K562 (cell line): ENCODE results near the gene CLCNKB. TPM values are rescaled to one million over a fixed set of nuclear protein-coding genes. Genes with fewer than 3 reads are reported as not detected.

ENCODE experiments used
- ATAC-seq: fragments of 200-7000 bp; cut with Tn5 transposase; 3 replicates; pipeline ENCODE4 v1.9.1; 2020; ENCODE audit warnings: moderate library complexity
- BruUV-seq: library from RNA; stranded (reverse); fragments of 400-500 nt; replicated peaks from 2 replicates; lab custom pipeline; 2021; lab: Mats Ljungman, UMichigan
- CTCF ChIA-PET: fragments of 300-600 bp; formaldehyde crosslinking; extraction: SDS; loops from one replicate; lab custom pipeline; 2021; ENCODE audit warnings: low intra/inter-chr PET ratio; lab: Yijun Ruan, JAX
- POLR2A ChIA-PET: fragments of 300-600, 350-650 bp; sonication (Branson Sonifier 250); formaldehyde crosslinking; extraction: SDS; loops from one replicate; lab custom pipeline; 2021; ENCODE audit warnings: antibody characterized with exemption, inconsistent platforms; lab: Yijun Ruan, JAX
- DNase-seq, 4 experiments: peaks; one replicate each; pipeline versions ENCODE4 v3.0.0 to v3.0.0-alpha.2; 2011 to 2018; ENCODE audit warnings: low spot score in 3 of 4, mixed read lengths in 3 of 4; ENCODE audit errors: extremely low read depth in 1 of 4
- FAIRE-seq: peaks from 2 replicates; lab custom pipeline; 2011; peaks lifted over from hg19 to GRCh38; lab: Jason Lieb, UNC
- H2AFZ ChIP-seq: 2 replicates; pipeline ENCODE4 v1.6.0; 2011; ENCODE audit warnings: low read depth, low read length, control low read depth, inconsistent platforms
- H3K27ac ChIP-seq: fragments of 200-600 bp; 3 replicates; pipeline ENCODE4 v1.8.0; 2011; ENCODE audit warnings: low read depth, mild to moderate bottlenecking, control low read depth, inconsistent platforms, low read length, moderate library complexity, mixed read lengths; ENCODE audit errors: extremely low read depth
- H3K27me3 ChIP-seq, 2 experiments: fragments of 300-600 bp in 1 of 2; 2 replicates in 1 of 2; 3 replicates in 1 of 2; pipeline versions ENCODE4 v1.6.0 to v1.8.0; 2011; ENCODE audit warnings: inconsistent platforms in 2 of 2, low read length in 2 of 2, mild to moderate bottlenecking in 1 of 2, mixed read lengths in 1 of 2, moderate library complexity in 1 of 2; ENCODE audit not compliant: control insufficient read depth in 2 of 2, insufficient read depth in 2 of 2
- H3K36me3 ChIP-seq: fragments of 300-600 bp; 3 replicates; pipeline ENCODE4 v1.8.0; 2011; ENCODE audit warnings: mild to moderate bottlenecking, low read length, inconsistent platforms; ENCODE audit not compliant: control insufficient read depth, insufficient read depth
- H3K4me1 ChIP-seq, 2 experiments: fragments of 200-600 bp in 1 of 2; replicated peaks in 1 of 2; 2 replicates in 1 of 2; 3 replicates in 1 of 2; pipeline versions ENCODE4 v1.5.1 to v1.8.0; 2011; ENCODE audit warnings: inconsistent platforms in 2 of 2, low read length in 2 of 2, mild to moderate bottlenecking in 1 of 2, mixed read lengths in 1 of 2, moderate library complexity in 1 of 2; ENCODE audit not compliant: control insufficient read depth in 2 of 2, insufficient read depth in 2 of 2
- H3K4me2 ChIP-seq: 2 replicates; pipeline ENCODE4 v1.6.1; 2011; ENCODE audit warnings: low read length, control low read depth, inconsistent platforms, mixed read lengths; ENCODE audit not compliant: insufficient read depth
- H3K4me3 ChIP-seq: fragments of 200-600 bp; sonication (generic), shearing (Covaris generic); 2 replicates; pipeline ENCODE4 v1.5.1; 2016; ENCODE audit warnings: control low read depth, inconsistent platforms
- H3K79me2 ChIP-seq: fragments of 200-600 bp; 3 replicates; pipeline ENCODE4 v1.8.0; 2011; ENCODE audit warnings: low read length, inconsistent platforms; ENCODE audit not compliant: control insufficient read depth, insufficient read depth
- H3K9ac ChIP-seq, 2 experiments: 2 replicates each; pipeline versions ENCODE4 v1.6.0 to v1.6.1; 2011; ENCODE audit warnings: low read depth in 2 of 2, low read length in 2 of 2, control low read depth in 1 of 2, inconsistent platforms in 1 of 2, mild to moderate bottlenecking in 1 of 2, mixed read lengths in 1 of 2; ENCODE audit not compliant: insufficient read depth in 1 of 2
- H3K9me1 ChIP-seq: one replicate; pipeline ENCODE4 v1.6.0; 2011; ENCODE audit warnings: inconsistent platforms, mild to moderate bottlenecking, low read length, moderate library complexity; ENCODE audit not compliant: control insufficient read depth, insufficient read depth
- H3K9me3 ChIP-seq: replicated peaks from 2 replicates; pipeline ENCODE4 v1.5.1; 2011; ENCODE audit warnings: low read depth, low read length, inconsistent platforms; ENCODE audit not compliant: control insufficient read depth, insufficient read depth
- H4K20me1 ChIP-seq: replicated peaks from 2 replicates; pipeline ENCODE4 v1.6.1; 2011; ENCODE audit warnings: low read length, inconsistent platforms, mixed read lengths; ENCODE audit not compliant: control insufficient read depth, insufficient read depth
- CEBPB ChIP-seq: fragments of 450-650 bp; IDR thresholded peaks from 2 replicates; pipeline ENCODE4 v1.6.1; 2016; ENCODE audit warnings: missing genetic modification characterization, missing compliant biosample characterization
- KDM4B ChIP-seq, 2 experiments: fragments of 450-650 bp in 1 of 2; sonication (generic) in 1 of 2; IDR thresholded peaks; 2 replicates each; pipeline ENCODE4 v1.6.1; 2016 to 2017; ENCODE audit warnings: borderline replicate concordance in 2 of 2, antibody characterized with exemption in 1 of 2, low read depth in 1 of 2, mild to moderate bottlenecking in 1 of 2
- WGBS: fragments of 100-300 bp; shearing (Covaris generic); methylation state at CpG from one replicate; pipeline ENCODE4 v1.1.6; 2016; ENCODE audit warnings: low coverage, mixed read lengths; ENCODE audit not compliant: insufficient coverage; ENCODE audit errors: missing lambda C conversion rate; 5-methylcytosine and 5-hydroxymethylcytosine counted together
- in situ Hi-C: fragments of 300-500 bp; cut with MboI; formaldehyde crosslinking; loops from 4 replicates; pipeline ENCODE4 v1.15.0; 2018; ENCODE audit warnings: inconsistent platforms, mixed read lengths
- intact Hi-C: fragments of 100-400 bp; cut with micrococcal nuclease; formaldehyde crosslinking; loops from 2 replicates; pipeline ENCODE4 v1.14.2; 2022
- polyA plus RNA-seq, 8 experiments: library from polyadenylated mRNA; depleted of rRNA in 4 of 8; stranded (reverse) in 5 of 8; unstranded in 3 of 8; fragments of >200 nt; fragmentation: Nextera tagmentation in 2 of 8; fragmentation: Illumina TruSeq in 1 of 8; extraction: Ambion mirVana in 2 of 8; extraction: Trizol in 1 of 8; gene quantifications; 2 replicates each; pipeline versions ENCODE4 v1.2.1 to v1.2.3, GENCODE V29; 2011 to 2014; ENCODE audit warnings: inconsistent platforms in 1 of 8, missing spikeins in 1 of 8
- total RNA-seq, 7 experiments: library from RNA; depleted of rRNA in 6 of 7; stranded (reverse); fragments of >200 nt in 6 of 7; fragmentation: Illumina TruSeq in 2 of 7; extraction: Trizol in 2 of 7; gene quantifications; 2 replicates each; pipeline versions ENCODE4 v1.2.1 to v1.2.3, GENCODE V29; 2011 to 2021; ENCODE audit warnings: low replicate concordance in 1 of 7

The CLCNKB gene
- total and polyA plus RNA-seq, 9 of the 15 experiments (the other 6 are each of a cell fraction or from before 2014, with no cell fraction given) = 0.08 to 1.7 (median 0.64) TPM

- H3K79me2 ChIP-seq = no peaks in the 10 kb centered on the region
- no peak for ATAC-seq
- no peaks in the 10 kb centered on the region for H3K4me1 ChIP-seq
- TF ChIP-seq CEBPB (tag) (peak; percentile 41; the same call in 1 of the 2 replicates), KDM4B (IDR thresholded peaks at IDR 0.05; ENCODE audit: borderline replicate concordance in 2 of 2, low read depth in 1 of 2) (no peak)
- TF ChIP-seq, all 486 proteins: peak for 1
- BruUV-seq = no TSS peak
- in situ Hi-C loops (no loop called here), intact Hi-C loops (no loop called here)
- FAIRE-seq (no peak), DNase-seq (no peak)
- Histone ChIP-seq H3K27me3 (peaks cover 1 to 3% of the 10 kb centered on the region in 2 experiments; a peak in 3 of 5 replicates), H3K36me3 (no peaks in the 10 kb centered on the region), H4K20me1 (no peaks in the 10 kb centered on the region), H3K4me2 (no peak overlapping the region), H3K9ac (no peak overlapping the region), H2AFZ (peak overlapping the region; percentile 28; the same call in 1 of the 2 replicates), H3K27ac (no peak overlapping the region), H3K4me3 (no peak overlapping the region), H3K9me1 (no peaks in the 10 kb centered on the region), H3K9me3 (peaks cover 4% of the 10 kb centered on the region)
- ChIA-PET POLR2A (interaction anchor here (0.6 to 1.9 kb wide), 3 partner anchors 8 to 60 kb away, joined by 3 to 5 read pairs (median 4); no protein-coding TSS in a partner anchor), CTCF (no interaction called here)
- 20% methylated on average over 9 of the region's 9 CpGs for WGBS
Observed at GRCh38 chr1:16101623-16102022, 58.0 kb downstream of the CLCNKB start.

Other genes with a start within 250 kb of the CLCNKB start
Only the 7 nearest of the 10 such genes appear.
- gene ZBTB17, start 67.7 kb upstream of the CLCNKB start, total RNA-seq (2014; rRNA removed) = 43.3 and 54.0 TPM in 2 replicates
- gene ZBTB17, start 67.7 kb upstream of the CLCNKB start, total RNA-seq (2014; rRNA removed; fragmentation: Illumina TruSeq; extraction: Trizol) = 10.4 and 11.0 TPM in 2 replicates
- gene ZBTB17, start 67.7 kb upstream of the CLCNKB start, total RNA-seq (2015; rRNA removed; fragmentation: Illumina TruSeq; extraction: Trizol) = 29.6 and 33.2 TPM in 2 replicates
- gene ZBTB17, start 67.7 kb upstream of the CLCNKB start, total RNA-seq (2021) = 46.5 and 53.4 TPM in 2 replicates
- 43.4 and 71.1 TPM in 2 replicates for gene ZBTB17, start 67.7 kb upstream of the CLCNKB start, polyA plus RNA-seq (2011; rRNA removed)
- gene ZBTB17, start 67.7 kb upstream of the CLCNKB start, polyA plus RNA-seq (2014; fragmentation: Illumina TruSeq; extraction: Trizol) = 15.1 and 31.6 TPM in 2 replicates
- 1 to 10 TPM; 1.1 to 1.7 TPM for gene ZBTB17, start 67.7 kb upstream of the CLCNKB start, polyA plus RNA-seq (2014; fragmentation: Nextera tagmentation; extraction: Ambion mirVana)
- gene ZBTB17, start 67.7 kb upstream of the CLCNKB start, polyA plus RNA-seq (2014; rRNA removed) = 50.3 and 54.1 TPM in 2 replicates
- gene SRARP, start 39.5 kb upstream of the CLCNKB start, total RNA-seq (2014; rRNA removed) = not detected in 2 replicates
- gene SRARP, start 39.5 kb upstream of the CLCNKB start, total RNA-seq (2014; rRNA removed; fragmentation: Illumina TruSeq; extraction: Trizol) = not detected in 2 replicates
- gene SRARP, start 39.5 kb upstream of the CLCNKB start, total RNA-seq (2015; rRNA removed; fragmentation: Illumina TruSeq; extraction: Trizol) = not detected in 2 replicates
- gene SRARP, start 39.5 kb upstream of the CLCNKB start, total RNA-seq (2021) = not detected in 2 replicates
- not detected in 2 replicates for gene SRARP, start 39.5 kb upstream of the CLCNKB start, polyA plus RNA-seq (2011; rRNA removed)
- gene SRARP, start 39.5 kb upstream of the CLCNKB start, polyA plus RNA-seq (2014; fragmentation: Illumina TruSeq; extraction: Trizol) = not detected in 2 replicates
- not detected for gene SRARP, start 39.5 kb upstream of the CLCNKB start, polyA plus RNA-seq (2014; fragmentation: Nextera tagmentation; extraction: Ambion mirVana)
- not detected in 2 replicates for gene SRARP, start 39.5 kb upstream of the CLCNKB start, polyA plus RNA-seq (2014; rRNA removed)
- 0.05 TPM in 1 of 2 replicates, not detected in the other for gene HSPB7, start 25.7 kb upstream of the CLCNKB start, total RNA-seq (2014; rRNA removed)
- gene HSPB7, start 25.7 kb upstream of the CLCNKB start, total RNA-seq (2014; rRNA removed; fragmentation: Illumina TruSeq; extraction: Trizol) = not detected in 2 replicates
- not detected in 2 replicates for gene HSPB7, start 25.7 kb upstream of the CLCNKB start, total RNA-seq (2015; rRNA removed; fragmentation: Illumina TruSeq; extraction: Trizol)
- gene HSPB7, start 25.7 kb upstream of the CLCNKB start, total RNA-seq (2021) = 0.09 TPM in 1 of 2 replicates, not detected in the other
- gene HSPB7, start 25.7 kb upstream of the CLCNKB start, polyA plus RNA-seq (2011; rRNA removed) = 0.07 and 0.08 TPM in 2 replicates
- 0.19 TPM in 1 of 2 replicates, not detected in the other for gene HSPB7, start 25.7 kb upstream of the CLCNKB start, polyA plus RNA-seq (2014; fragmentation: Illumina TruSeq; extraction: Trizol)
- gene HSPB7, start 25.7 kb upstream of the CLCNKB start, polyA plus RNA-seq (2014; fragmentation: Nextera tagmentation; extraction: Ambion mirVana) = not detected
- gene HSPB7, start 25.7 kb upstream of the CLCNKB start, polyA plus RNA-seq (2014; rRNA removed) = not detected in 2 replicates
- 0.18 TPM in 1 of 2 replicates, not detected in the other for gene CLCNKA, start 21.7 kb upstream of the CLCNKB start, total RNA-seq (2014; rRNA removed)
- not detected in 2 replicates for gene CLCNKA, start 21.7 kb upstream of the CLCNKB start, total RNA-seq (2014; rRNA removed; fragmentation: Illumina TruSeq; extraction: Trizol)
- gene CLCNKA, start 21.7 kb upstream of the CLCNKB start, total RNA-seq (2015; rRNA removed; fragmentation: Illumina TruSeq; extraction: Trizol) = not detected in 2 replicates
- 0.07 and 0.18 TPM in 2 replicates for gene CLCNKA, start 21.7 kb upstream of the CLCNKB start, total RNA-seq (2021)
- gene CLCNKA, start 21.7 kb upstream of the CLCNKB start, polyA plus RNA-seq (2011; rRNA removed) = 0.10 and 0.45 TPM in 2 replicates
- gene CLCNKA, start 21.7 kb upstream of the CLCNKB start, polyA plus RNA-seq (2014; fragmentation: Illumina TruSeq; extraction: Trizol) = 0.10 TPM in 1 of 2 replicates, not detected in the other
- gene CLCNKA, start 21.7 kb upstream of the CLCNKB start, polyA plus RNA-seq (2014; fragmentation: Nextera tagmentation; extraction: Ambion mirVana) = under 1 TPM in 1 of 2 experiments, not detected in 1; 0.03 TPM
- gene CLCNKA, start 21.7 kb upstream of the CLCNKB start, polyA plus RNA-seq (2014; rRNA removed) = 0.37 TPM in 1 of 2 replicates, not detected in the other
- not detected in 2 replicates for gene FAM131C, start 29.9 kb downstream of the CLCNKB start, total RNA-seq (2014; rRNA removed)
- gene FAM131C, start 29.9 kb downstream of the CLCNKB start, total RNA-seq (2014; rRNA removed; fragmentation: Illumina TruSeq; extraction: Trizol) = not detected in 2 replicates
- gene FAM131C, start 29.9 kb downstream of the CLCNKB start, total RNA-seq (2015; rRNA removed; fragmentation: Illumina TruSeq; extraction: Trizol) = not detected in 2 replicates
- 0.16 and 0.18 TPM in 2 replicates for gene FAM131C, start 29.9 kb downstream of the CLCNKB start, total RNA-seq (2021)
- gene FAM131C, start 29.9 kb downstream of the CLCNKB start, polyA plus RNA-seq (2011; rRNA removed) = 0.10 and 0.12 TPM in 2 replicates
- 0.11 TPM in 1 of 2 replicates, not detected in the other for gene FAM131C, start 29.9 kb downstream of the CLCNKB start, polyA plus RNA-seq (2014; fragmentation: Illumina TruSeq; extraction: Trizol)
- not detected for gene FAM131C, start 29.9 kb downstream of the CLCNKB start, polyA plus RNA-seq (2014; fragmentation: Nextera tagmentation; extraction: Ambion mirVana)
- gene FAM131C, start 29.9 kb downstream of the CLCNKB start, polyA plus RNA-seq (2014; rRNA removed) = 0.29 TPM in 1 of 2 replicates, not detected in the other
- not detected in 2 replicates for gene EPHA2, start 112.3 kb downstream of the CLCNKB start, total RNA-seq (2014; rRNA removed)
- gene EPHA2, start 112.3 kb downstream of the CLCNKB start, total RNA-seq (2014; rRNA removed; fragmentation: Illumina TruSeq; extraction: Trizol) = 0.04 and 0.06 TPM in 2 replicates
- not detected in 2 replicates for gene EPHA2, start 112.3 kb downstream of the CLCNKB start, total RNA-seq (2015; rRNA removed; fragmentation: Illumina TruSeq; extraction: Trizol)
- 0.36 and 0.40 TPM in 2 replicates for gene EPHA2, start 112.3 kb downstream of the CLCNKB start, total RNA-seq (2021)
- gene EPHA2, start 112.3 kb downstream of the CLCNKB start, polyA plus RNA-seq (2011; rRNA removed) = 0.16 and 0.17 TPM in 2 replicates
- gene EPHA2, start 112.3 kb downstream of the CLCNKB start, polyA plus RNA-seq (2014; fragmentation: Illumina TruSeq; extraction: Trizol) = 0.07 and 0.12 TPM in 2 replicates
- gene EPHA2, start 112.3 kb downstream of the CLCNKB start, polyA plus RNA-seq (2014; fragmentation: Nextera tagmentation; extraction: Ambion mirVana) = not detected
- 0.05 TPM in 2 replicates for gene EPHA2, start 112.3 kb downstream of the CLCNKB start, polyA plus RNA-seq (2014; rRNA removed)
- 6.3 and 7.0 TPM in 2 replicates for gene ARHGEF19, start 168.9 kb downstream of the CLCNKB start, total RNA-seq (2014; rRNA removed)
- gene ARHGEF19, start 168.9 kb downstream of the CLCNKB start, total RNA-seq (2014; rRNA removed; fragmentation: Illumina TruSeq; extraction: Trizol) = 2.7 and 4.3 TPM in 2 replicates
- 5.2 and 6.0 TPM in 2 replicates for gene ARHGEF19, start 168.9 kb downstream of the CLCNKB start, total RNA-seq (2015; rRNA removed; fragmentation: Illumina TruSeq; extraction: Trizol)
- 11.2 and 15.1 TPM in 2 replicates for gene ARHGEF19, start 168.9 kb downstream of the CLCNKB start, total RNA-seq (2021)
- 21.0 and 33.1 TPM in 2 replicates for gene ARHGEF19, start 168.9 kb downstream of the CLCNKB start, polyA plus RNA-seq (2011; rRNA removed)
- gene ARHGEF19, start 168.9 kb downstream of the CLCNKB start, polyA plus RNA-seq (2014; fragmentation: Illumina TruSeq; extraction: Trizol) = 4.4 and 10.8 TPM in 2 replicates
- gene ARHGEF19, start 168.9 kb downstream of the CLCNKB start, polyA plus RNA-seq (2014; fragmentation: Nextera tagmentation; extraction: Ambion mirVana) = 1 to 10 TPM in 1 of 2 experiments, under 1 TPM in 1; 0.73 to 1.1 TPM
- 14.8 and 17.1 TPM in 2 replicates for gene ARHGEF19, start 168.9 kb downstream of the CLCNKB start, polyA plus RNA-seq (2014; rRNA removed)